ENCODE data around the gene HOXB2.

Gene HOXB2

DNA sequence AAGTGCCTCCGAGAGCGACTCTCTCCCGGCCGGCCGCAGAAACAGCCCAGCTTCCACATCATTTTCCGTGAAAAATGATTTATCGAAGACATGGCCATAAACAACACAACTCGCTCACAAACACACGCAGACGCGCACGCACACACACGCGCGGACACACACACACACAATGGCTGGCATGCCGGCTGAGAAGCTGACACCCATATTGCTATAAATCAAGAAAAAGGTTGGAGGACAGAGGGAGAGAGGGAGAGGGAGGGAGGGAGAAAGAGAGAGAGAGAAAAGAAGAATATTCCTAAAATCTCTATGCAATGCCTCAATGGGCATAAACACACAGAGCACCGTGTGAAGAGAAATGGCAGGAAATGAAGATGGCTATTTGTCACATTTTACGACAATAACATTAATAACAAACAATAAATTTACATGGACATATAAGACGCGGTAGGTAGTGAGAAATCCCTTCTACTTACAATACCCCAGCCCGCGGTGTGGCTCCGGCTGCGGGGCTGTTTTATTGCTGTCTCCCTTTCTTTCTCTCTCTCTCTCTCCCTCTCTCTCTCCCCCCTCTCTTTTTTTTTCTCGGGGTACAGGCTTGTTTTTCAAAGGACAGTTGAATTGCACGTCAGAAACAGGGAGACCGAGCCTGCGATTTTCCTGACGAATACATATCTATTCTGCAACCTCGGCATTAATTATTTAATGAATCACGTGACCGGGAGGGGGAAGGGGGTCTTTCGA is 23.8 kb upstream of the HOXB2 start:
- Histone ChIP-seq H3K4me1 (ENCODE audit: control insufficient read depth, insufficient read depth, low read length) (peaks cover 19% of the 10 kb centered on the region), H3K27me3 (ENCODE audit: control insufficient read depth, insufficient read depth, low read length) (peaks cover 96% of the 10 kb centered on the region), H3K9ac (ENCODE audit: low read length) (no peak overlapping the region), H3K4me3 (ENCODE audit: low read length) (no peak overlapping the region), H3K9me3 (ENCODE audit: control insufficient read depth, low read length) (no peaks in the 10 kb centered on the region), H3K36me3 (ENCODE audit: control insufficient read depth, insufficient read depth, low read length) (no peaks in the 10 kb centered on the region)

- peaks cover 96% of the 10 kb centered on the region for H3K27me3 ChIP-seq (ENCODE audit: control insufficient read depth, insufficient read depth, low read length)
Observed at GRCh38 chr17:48567646-48568354, 22.9 kb upstream of the HOXB2 start.

DNA sequence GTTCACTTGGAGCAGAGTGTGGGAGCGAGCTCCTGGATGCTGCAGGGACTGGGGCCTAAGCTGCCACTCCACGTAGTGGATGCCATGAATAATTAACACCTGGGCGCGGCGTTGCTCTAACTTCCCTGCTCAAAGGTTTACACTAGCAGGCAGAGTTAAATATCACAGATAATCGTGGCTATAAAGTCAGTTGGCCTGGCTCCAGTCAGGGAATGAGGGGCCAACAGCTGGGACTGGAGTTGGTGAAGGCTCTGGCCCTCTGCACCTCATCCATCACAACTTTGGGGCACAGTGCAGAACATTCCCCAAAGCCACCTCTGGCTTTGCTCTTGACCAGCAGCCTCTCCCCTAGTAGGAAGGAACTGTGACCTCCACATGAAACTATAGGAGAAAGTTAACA is 22.3 kb upstream of the HOXB2 start:
- Histone ChIP-seq H3K27me3 (ENCODE audit: control insufficient read depth, insufficient read depth, low read length) (peaks cover 96% of the 10 kb centered on the region), H3K4me1 (ENCODE audit: control insufficient read depth, insufficient read depth, low read length) (peaks cover 19% of the 10 kb centered on the region)

More at GRCh38 chr17:48567646-48568354, 22.9 kb upstream of the HOXB2 start:
- no peak overlapping the region for H3K4me3 ChIP-seq (ENCODE audit: low read length)
- H3K9ac ChIP-seq (ENCODE audit: low read length) = no peak overlapping the region
- H3K9me3 ChIP-seq (ENCODE audit: control insufficient read depth, low read length) = no peaks in the 10 kb centered on the region
- peaks cover 19% of the 10 kb centered on the region for H3K4me1 ChIP-seq (ENCODE audit: control insufficient read depth, insufficient read depth, low read length)
- no peaks in the 10 kb centered on the region for H3K36me3 ChIP-seq (ENCODE audit: control insufficient read depth, insufficient read depth, low read length)

DNA sequence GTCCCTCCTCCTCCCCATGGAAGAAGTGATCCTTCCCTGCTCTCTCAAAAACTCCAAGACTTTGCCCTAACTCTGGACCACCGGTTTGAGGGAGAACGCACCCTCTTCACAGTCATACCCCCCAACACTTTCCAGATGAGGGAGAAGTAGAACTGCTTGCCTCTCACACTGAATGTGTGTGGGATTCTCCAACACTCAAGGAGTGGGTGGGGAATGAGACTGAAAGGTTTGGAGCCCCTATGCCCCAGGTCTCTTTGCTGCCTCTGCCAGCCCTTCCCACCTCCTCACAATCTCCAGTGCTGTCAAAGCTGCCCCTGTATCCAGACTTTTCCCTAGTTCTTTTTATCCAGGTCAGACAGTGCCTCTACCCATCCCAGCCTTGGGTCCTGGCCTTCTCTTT is 21.8 kb upstream of the HOXB2 start:
- Histone ChIP-seq H3K36me3 (ENCODE audit: control insufficient read depth, insufficient read depth, low read length) (no peaks in the 10 kb centered on the region), H3K27me3 (ENCODE audit: control insufficient read depth, insufficient read depth, low read length) (peaks cover 96% of the 10 kb centered on the region), H3K4me3 (ENCODE audit: low read length) (no peak overlapping the region), H3K9me3 (ENCODE audit: control insufficient read depth, low read length) (no peaks in the 10 kb centered on the region), H3K9ac (ENCODE audit: low read length) (no peak overlapping the region), H3K4me1 (ENCODE audit: control insufficient read depth, insufficient read depth, low read length) (peaks cover 23% of the 10 kb centered on the region)

More for the DNA sequence above, 22.3 kb upstream of the HOXB2 start:
- no peaks in the 10 kb centered on the region for H3K9me3 ChIP-seq (ENCODE audit: control insufficient read depth, low read length)
- no peak overlapping the region for H3K9ac ChIP-seq (ENCODE audit: low read length)
- H3K36me3 ChIP-seq (ENCODE audit: control insufficient read depth, insufficient read depth, low read length) = no peaks in the 10 kb centered on the region
- H3K4me3 ChIP-seq (ENCODE audit: low read length) = no peak overlapping the region

DNA sequence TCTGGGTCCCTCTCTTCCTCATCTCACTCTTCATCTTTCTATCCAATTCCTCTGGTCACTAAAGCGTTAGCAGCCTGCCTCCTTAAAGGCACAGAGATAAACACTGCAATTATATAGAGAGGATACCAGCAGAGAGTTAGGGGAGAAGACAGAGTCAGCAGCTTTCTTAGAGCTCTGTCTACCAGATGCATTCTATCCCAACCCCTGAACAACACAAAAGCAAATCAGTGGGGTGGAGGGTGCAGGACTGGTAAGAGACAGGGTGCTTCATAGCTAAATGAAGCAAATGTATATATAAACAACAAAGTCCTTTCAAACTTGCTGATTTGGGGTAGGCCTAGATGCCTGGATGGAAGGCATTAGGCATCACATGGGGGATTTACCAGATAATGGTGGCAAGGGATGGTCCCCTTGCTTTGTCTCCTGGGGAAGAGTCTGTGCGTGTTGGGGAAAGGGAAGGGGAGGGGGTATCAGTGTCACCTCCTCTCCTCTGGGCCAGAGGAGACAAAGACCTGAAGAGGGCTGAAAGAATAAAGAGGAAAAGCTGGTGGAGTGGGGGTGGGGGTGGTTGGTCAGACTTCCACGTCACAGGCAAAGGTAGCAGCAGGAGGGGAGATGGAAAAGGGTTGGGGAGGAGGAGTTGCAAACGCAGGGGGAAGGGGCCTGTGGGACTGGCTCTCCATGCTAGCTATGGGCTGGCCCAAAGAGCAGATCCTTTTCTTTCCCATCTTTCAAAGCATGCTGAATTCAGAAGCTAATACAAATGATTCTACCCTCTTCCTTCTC is 21.2 kb upstream of the HOXB2 start:
- Histone ChIP-seq H3K9ac (ENCODE audit: low read length) (no peak overlapping the region), H3K4me1 (ENCODE audit: control insufficient read depth, insufficient read depth, low read length) (peaks cover 29% of the 10 kb centered on the region), H3K27me3 (ENCODE audit: control insufficient read depth, insufficient read depth, low read length) (peaks cover 96% of the 10 kb centered on the region), H3K4me3 (ENCODE audit: low read length) (no peak overlapping the region), H3K36me3 (ENCODE audit: control insufficient read depth, insufficient read depth, low read length) (no peaks in the 10 kb centered on the region), H3K9me3 (ENCODE audit: control insufficient read depth, low read length) (no peaks in the 10 kb centered on the region)

GRCh38 chr17:48565022-48565554 is 20.2 kb upstream of the HOXB2 start:
- H3K36me3 ChIP-seq (ENCODE audit: control insufficient read depth, insufficient read depth, low read length) = no peaks in the 10 kb centered on the region
- H3K27me3 ChIP-seq (ENCODE audit: control insufficient read depth, insufficient read depth, low read length) = peaks cover 92% of the 10 kb centered on the region
- H3K9me3 ChIP-seq (ENCODE audit: control insufficient read depth, low read length) = no peaks in the 10 kb centered on the region
- H3K4me3 ChIP-seq (ENCODE audit: low read length) = no peak overlapping the region
- H3K4me1 ChIP-seq (ENCODE audit: control insufficient read depth, insufficient read depth, low read length) = peaks cover 38% of the 10 kb centered on the region
- H3K9ac ChIP-seq (ENCODE audit: low read length) = no peak overlapping the region

- Histone ChIP-seq H3K4me1 (ENCODE audit: control insufficient read depth, insufficient read depth, low read length) (peaks cover 38% of the 10 kb centered on the region), H3K27me3 (ENCODE audit: control insufficient read depth, insufficient read depth, low read length) (peaks cover 92% of the 10 kb centered on the region), H3K36me3 (ENCODE audit: control insufficient read depth, insufficient read depth, low read length) (no peaks in the 10 kb centered on the region), H3K9me3 (ENCODE audit: control insufficient read depth, low read length) (no peaks in the 10 kb centered on the region), H3K4me3 (ENCODE audit: low read length) (no peak overlapping the region), H3K9ac (ENCODE audit: low read length) (no peak overlapping the region)
Observed at GRCh38 chr17:48564188-48565021, 19.5 kb upstream of the HOXB2 start.

GRCh38 chr17:48563867-48564187 is 18.9 kb upstream of the HOXB2 start:
- H3K9ac ChIP-seq (ENCODE audit: low read length) = no peak overlapping the region
- H3K36me3 ChIP-seq (ENCODE audit: control insufficient read depth, insufficient read depth, low read length) = no peaks in the 10 kb centered on the region
- no peaks in the 10 kb centered on the region for H3K9me3 ChIP-seq (ENCODE audit: control insufficient read depth, low read length)
- H3K4me1 ChIP-seq (ENCODE audit: control insufficient read depth, insufficient read depth, low read length) = peaks cover 38% of the 10 kb centered on the region
- peaks cover 92% of the 10 kb centered on the region for H3K27me3 ChIP-seq (ENCODE audit: control insufficient read depth, insufficient read depth, low read length)
- H3K4me3 ChIP-seq (ENCODE audit: low read length) = no peak overlapping the region

DNA sequence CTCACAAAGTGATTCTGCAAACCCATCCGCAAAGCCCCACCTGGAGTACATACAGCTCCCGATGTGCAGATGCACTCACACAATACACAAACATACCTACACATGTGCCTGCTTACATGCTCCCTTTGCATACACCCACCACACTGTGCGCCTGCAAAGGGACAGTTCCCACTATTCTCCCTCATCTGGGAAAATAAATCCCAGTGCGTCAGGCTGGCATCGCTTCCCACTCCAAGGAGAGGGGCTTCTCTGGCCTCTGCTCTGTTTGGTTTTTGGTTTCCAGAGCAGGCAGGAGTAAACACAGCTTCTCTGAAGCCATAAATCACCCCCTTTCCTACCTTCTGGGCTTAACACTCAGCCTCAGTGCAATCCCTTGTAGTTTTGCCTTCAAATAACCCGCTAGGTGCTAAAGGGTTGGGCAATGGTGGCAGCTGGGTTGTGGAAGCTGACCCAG is 18.5 kb upstream of the HOXB2 start:
- H3K4me1 ChIP-seq (ENCODE audit: control insufficient read depth, insufficient read depth, low read length) = peaks cover 38% of the 10 kb centered on the region
- no peaks in the 10 kb centered on the region for H3K9me3 ChIP-seq (ENCODE audit: control insufficient read depth, low read length)
- no peak overlapping the region for H3K4me3 ChIP-seq (ENCODE audit: low read length)
- H3K27me3 ChIP-seq (ENCODE audit: control insufficient read depth, insufficient read depth, low read length) = peaks cover 92% of the 10 kb centered on the region
- H3K36me3 ChIP-seq (ENCODE audit: control insufficient read depth, insufficient read depth, low read length) = no peaks in the 10 kb centered on the region
- no peak overlapping the region for H3K9ac ChIP-seq (ENCODE audit: low read length)

DNA sequence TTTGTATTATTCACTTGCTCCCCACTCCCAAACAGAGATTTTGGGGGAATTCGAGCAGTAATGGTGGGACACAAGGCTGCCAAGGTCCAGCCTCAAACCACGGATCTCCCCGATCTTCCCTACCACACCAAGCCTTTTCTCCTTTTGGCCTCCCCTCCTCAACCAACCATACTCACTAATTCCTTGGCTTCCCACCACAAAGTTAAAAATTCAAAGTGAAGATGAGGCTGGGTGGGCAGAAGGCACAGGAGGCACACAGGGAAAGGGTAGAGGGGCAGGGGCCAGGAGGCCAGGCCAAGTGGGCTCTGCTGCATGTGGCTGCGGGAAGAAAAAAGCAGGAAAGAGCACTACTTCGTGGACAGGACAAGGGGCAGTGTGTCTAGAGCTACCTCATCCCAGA is 18.0 kb upstream of the HOXB2 start:
- Histone ChIP-seq H3K4me1 (ENCODE audit: control insufficient read depth, insufficient read depth, low read length) (peaks cover 37% of the 10 kb centered on the region), H3K9ac (ENCODE audit: low read length) (no peak overlapping the region)

More for the DNA sequence above, 18.0 kb upstream of the HOXB2 start:
- Histone ChIP-seq H3K9me3 (ENCODE audit: control insufficient read depth, low read length) (no peaks in the 10 kb centered on the region), H3K4me3 (ENCODE audit: low read length) (no peak overlapping the region), H3K27me3 (ENCODE audit: control insufficient read depth, insufficient read depth, low read length) (peaks cover 92% of the 10 kb centered on the region), H3K36me3 (ENCODE audit: control insufficient read depth, insufficient read depth, low read length) (no peaks in the 10 kb centered on the region)

Data from mucosa of stomach (tissue), 1 donor.